IPS DF 19.7 (cell line): ENCODE results near the gene TLE3.

Source experiments
- DNase-seq: peaks from one replicate; pipeline ENCODE4 v3.0.0-alpha.2; 2013; ENCODE audit warnings: low read depth, low spot score

Gene TLE3

DNA sequence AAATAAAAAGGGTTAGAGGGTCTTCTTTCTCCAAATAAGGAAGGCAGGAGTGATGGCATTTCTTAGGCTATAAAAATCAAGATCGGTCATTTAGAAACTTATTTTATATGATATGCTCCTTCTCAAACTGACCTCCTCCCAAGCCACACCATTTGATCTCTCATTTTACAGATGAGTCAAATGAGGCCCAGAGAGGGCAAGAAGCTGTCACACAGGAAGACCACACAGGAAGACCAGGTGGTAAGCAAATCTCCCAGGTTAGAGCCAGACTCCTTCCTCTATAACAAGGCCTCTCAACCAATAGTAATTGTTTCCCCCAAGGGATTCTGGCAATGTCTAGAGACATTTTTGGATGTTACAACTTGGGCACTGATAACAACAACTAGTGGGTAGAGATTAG is 13.8 kb downstream of the TLE3 start:
- DNase-seq: no peak

DNA sequence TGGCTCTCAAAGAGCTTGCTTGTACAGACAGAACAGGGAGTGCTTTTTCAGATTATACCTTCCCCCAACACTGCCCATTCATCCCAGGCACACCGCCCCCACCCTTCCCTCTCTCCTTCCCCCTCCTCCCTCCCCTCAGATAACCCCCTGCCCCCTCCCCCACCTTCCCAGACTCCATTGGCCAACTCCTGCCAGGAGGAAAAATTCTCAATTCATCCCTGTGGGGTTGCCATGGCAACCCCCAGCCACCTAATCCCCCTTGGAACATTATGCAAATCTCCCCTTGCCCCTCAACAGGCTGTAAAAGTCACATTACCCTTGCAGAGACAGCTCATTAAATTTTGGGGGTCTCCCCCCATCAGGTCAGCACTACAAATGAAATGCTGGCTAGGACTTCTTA is 14.3 kb downstream of the TLE3 start:
- DNase-seq: no peak

GRCh38 chr15:70082281-70082900 is 15.3 kb downstream of the TLE3 start:
- no peak for DNase-seq

GRCh38 chr15:70081612-70082011 is 16.1 kb downstream of the TLE3 start:
- no peak for DNase-seq

- no peak for DNase-seq
Measured at GRCh38 chr15:70080347-70080746, 17.4 kb downstream of the TLE3 start.

DNA sequence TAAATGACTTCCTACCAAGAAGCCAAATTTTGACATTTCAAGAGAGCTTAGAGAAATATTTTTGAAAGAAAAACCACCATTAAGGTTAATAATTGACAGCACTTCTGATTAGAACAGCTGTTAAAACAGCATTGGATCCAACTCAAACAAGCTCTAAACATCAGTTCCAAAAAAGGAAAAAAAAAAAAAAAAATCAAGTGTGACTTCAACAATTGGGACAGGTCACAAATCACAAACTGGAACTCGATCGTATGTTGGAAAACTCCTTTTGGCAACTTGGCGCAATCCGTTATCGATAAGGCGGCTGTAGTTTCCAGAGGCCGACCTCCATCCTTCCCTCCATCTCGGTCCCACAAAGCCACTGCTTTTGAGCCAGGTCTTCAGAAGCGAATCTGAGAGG is 17.8 kb downstream of the TLE3 start:
- no peak for DNase-seq

GRCh38 chr15:70078578-70079417 is 18.9 kb downstream of the TLE3 start:
- no peak for DNase-seq

GRCh38 chr15:70077188-70078147 is 20.2 kb downstream of the TLE3 start:
- DNase-seq: no peak

DNA sequence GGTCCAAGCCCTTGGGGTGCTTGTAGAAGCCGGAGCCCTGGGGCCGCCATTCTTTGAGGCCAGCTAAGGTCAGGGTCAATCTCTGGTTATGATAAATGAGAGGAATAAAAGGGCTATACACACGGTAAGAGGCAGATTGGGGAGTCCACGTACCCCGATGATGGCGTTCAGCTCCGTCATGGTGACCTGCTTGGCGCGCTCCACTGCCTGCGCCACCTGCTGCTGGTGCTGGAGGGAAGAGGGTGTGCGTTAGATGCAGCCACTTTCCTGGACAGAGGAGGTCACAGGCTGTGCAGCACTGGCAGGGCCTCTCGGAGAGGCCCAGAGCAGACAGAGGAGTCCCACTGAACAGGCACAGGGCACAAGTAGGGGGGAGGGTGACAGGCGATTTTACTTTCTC is 23.3 kb downstream of the TLE3 start:
- DNase-seq: no peak

GRCh38 chr15:70072479-70072878 is 25.2 kb downstream of the TLE3 start:
- no peak for DNase-seq

- no peak for DNase-seq
Measured at GRCh38 chr15:70071799-70072198, 25.9 kb downstream of the TLE3 start.

DNA sequence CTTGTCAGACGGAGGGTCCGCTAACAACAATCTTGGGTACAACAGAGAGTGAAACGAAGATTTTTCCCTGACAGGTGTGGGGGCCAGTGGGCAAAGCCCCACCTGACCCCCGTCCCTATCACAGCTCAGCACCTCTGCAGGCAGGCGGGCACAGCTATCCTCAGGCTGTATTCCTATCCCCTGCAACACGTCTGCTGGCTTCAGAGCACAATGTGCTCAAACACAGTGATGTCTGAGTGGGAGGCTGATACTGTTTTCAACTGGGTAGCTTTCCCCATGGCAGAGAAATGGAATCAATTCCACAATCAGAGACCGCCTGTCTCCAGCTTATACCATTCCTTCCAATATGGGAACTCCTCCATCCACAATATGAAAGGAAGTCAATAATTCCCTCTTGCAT is 28.0 kb downstream of the TLE3 start:
- DNase-seq: no peak

- no peak for DNase-seq
Measured at GRCh38 chr15:70068783-70069565, 28.7 kb downstream of the TLE3 start.

- DNase-seq: no peak
Measured at GRCh38 chr15:70067681-70068080, 30.0 kb downstream of the TLE3 start.

- no peak for DNase-seq
Measured at GRCh38 chr15:70067011-70067410, 30.7 kb downstream of the TLE3 start.

- no peak for DNase-seq
Measured at GRCh38 chr15:70066447-70066846, 31.3 kb downstream of the TLE3 start.

- no peak for DNase-seq
Measured at GRCh38 chr15:70066004-70066403, 31.7 kb downstream of the TLE3 start.

DNA sequence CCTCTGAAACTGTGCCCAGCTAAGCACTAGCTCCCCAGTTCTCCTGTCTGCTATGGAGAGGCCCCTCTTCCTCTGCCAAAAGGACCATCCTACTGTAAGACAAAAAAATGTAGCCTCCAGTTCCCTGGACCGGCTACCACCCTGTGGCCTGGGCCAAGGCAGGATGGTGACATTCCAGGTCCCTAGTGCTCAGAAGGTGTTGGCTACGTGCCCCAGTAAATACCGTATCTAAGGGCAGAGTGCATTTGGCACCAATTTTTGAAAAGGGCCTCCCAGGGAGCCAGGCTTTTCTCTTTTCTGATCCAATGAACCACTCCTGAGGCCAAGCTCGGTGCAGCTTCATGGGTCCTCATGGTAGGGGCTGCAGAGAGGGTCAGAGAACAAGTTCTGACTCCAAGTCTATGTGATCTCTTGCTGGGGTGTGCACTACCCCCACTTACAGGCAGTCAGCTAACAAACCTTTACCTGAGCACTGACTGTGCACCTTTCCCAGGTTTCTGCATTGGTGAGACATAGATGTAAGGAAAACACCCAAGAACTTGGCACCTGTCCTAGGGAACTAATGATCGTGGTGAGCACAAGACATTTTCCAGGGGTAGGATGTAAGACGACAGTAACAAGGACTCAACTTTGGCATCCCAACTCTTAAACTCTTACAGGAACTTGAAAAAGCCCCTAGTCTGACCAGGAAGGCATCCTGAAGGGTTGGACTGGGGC is 32.6 kb downstream of the TLE3 start:
- no peak for DNase-seq

DNA sequence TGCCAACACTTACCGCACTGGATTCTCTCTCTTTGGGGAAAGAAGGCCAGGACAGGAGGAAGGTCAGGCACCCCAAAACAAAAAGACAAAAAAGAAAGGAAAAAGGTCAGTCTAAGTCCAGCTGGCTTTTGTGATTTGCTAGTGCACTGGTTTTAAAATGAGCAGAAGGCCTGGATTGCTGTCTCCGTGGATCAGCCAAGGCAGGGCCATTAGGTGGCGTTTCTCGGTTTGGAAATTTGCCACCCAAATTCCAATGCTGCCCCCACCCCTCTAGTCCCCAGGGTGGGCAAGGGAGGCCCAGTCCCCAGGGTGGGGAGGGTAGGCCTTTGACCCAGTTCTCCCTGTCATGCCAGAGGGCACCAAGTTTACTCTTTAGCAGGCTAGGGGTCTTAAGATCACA is 33.3 kb downstream of the TLE3 start:
- DNase-seq: no peak

- no peak for DNase-seq
Measured at GRCh38 chr15:70063980-70064379, 33.7 kb downstream of the TLE3 start.
